Neural cell (in vitro differentiated cells): ENCODE results near the gene BUB3.

Source experiments
- CTCF ChIP-seq: fragments of 450-650 bp; IDR thresholded peaks from 2 replicates; pipeline ENCODE4 v1.5.1; 2014; ENCODE audit warnings: antibody characterized with exemption, mild to moderate bottlenecking, moderate library complexity; ENCODE audit not compliant: poor library complexity, severe bottlenecking
- EZH2 ChIP-seq: fragments of 200-600, 300-800 bp; shearing (Covaris generic), sonication (generic); IDR thresholded peaks from 2 replicates; pipeline ENCODE4 v1.6.1; 2014; ENCODE audit warnings: antibody characterized with exemption, low read length, borderline replicate concordance, mild to moderate bottlenecking; ENCODE audit not compliant: insufficient read depth, poor library complexity, severe bottlenecking
- REST ChIP-seq: IDR thresholded peaks from 2 replicates; pipeline ENCODE4 v1.6.1; 2012; ENCODE audit warnings: borderline replicate concordance
- TAF1 ChIP-seq: IDR thresholded peaks from 2 replicates; pipeline ENCODE4 v1.6.1; 2012; ENCODE audit warnings: low read depth

GRCh38 chr10:123139521-123140163, 14.6 kb upstream of the BUB3 start:
- TF ChIP-seq TAF1 = no peak
- peak; percentile 97 for TF ChIP-seq EZH2
- no peak for TF ChIP-seq CTCF
- no peak for TF ChIP-seq REST
